ENCODE measurements around the gene STARD5. TPM values are rescaled to one million over a fixed set of nuclear protein-coding genes. Genes with fewer than 3 reads are reported as not detected.

STARD5 gene
- total RNA-seq, 1 experiment from 2014 or later: 1.9 TPM

DNA sequence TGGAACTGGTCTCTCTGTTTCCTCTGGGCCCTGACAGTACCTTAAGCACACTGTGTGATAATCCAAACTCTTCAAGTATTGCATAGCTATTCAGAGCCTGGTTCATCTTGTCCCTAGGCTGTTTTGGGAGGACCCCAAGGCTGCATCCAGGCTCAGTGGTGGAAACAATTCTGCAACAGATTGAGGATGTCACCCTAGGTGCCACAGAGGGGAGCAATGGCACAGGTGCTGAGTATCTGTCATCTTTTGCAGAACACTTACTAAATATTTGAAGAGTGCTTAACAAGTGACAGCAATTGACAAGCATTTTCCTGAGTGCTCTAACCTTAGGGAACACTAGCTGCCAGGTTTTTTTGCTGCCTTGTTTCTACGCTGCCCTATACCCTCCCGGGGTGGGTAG is 27.8 kb downstream of the STARD5 start:
- H3K27ac Mint-ChIP-seq (ENCODE audit: unreplicated experiment): peak overlapping the region; percentile 40
- CTCF ChIA-PET: no interaction called here
- TF ChIP-seq, protein P1, sequence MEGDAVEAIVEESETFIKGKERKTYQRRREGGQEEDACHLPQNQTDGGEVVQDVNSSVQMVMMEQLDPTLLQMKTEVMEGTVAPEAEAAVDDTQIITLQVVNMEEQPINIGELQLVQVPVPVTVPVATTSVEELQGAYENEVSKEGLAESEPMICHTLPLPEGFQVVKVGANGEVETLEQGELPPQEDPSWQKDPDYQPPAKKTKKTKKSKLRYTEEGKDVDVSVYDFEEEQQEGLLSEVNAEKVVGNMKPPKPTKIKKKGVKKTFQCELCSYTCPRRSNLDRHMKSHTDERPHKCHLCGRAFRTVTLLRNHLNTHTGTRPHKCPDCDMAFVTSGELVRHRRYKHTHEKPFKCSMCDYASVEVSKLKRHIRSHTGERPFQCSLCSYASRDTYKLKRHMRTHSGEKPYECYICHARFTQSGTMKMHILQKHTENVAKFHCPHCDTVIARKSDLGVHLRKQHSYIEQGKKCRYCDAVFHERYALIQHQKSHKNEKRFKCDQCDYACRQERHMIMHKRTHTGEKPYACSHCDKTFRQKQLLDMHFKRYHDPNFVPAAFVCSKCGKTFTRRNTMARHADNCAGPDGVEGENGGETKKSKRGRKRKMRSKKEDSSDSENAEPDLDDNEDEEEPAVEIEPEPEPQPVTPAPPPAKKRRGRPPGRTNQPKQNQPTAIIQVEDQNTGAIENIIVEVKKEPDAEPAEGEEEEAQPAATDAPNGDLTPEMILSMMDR (IDR thresholded peaks at IDR 0.05; ENCODE audit: unreplicated experiment): no peak
- intact Hi-C loops (cut with micrococcal nuclease; ENCODE audit: unreplicated experiment): no loop called here
- H3K4me1 Mint-ChIP-seq (ENCODE audit: low read depth, unreplicated experiment): peaks cover 10% of the 10 kb centered on the region
- H3K36me3 Mint-ChIP-seq (ENCODE audit: insufficient read depth, unreplicated experiment): no peaks in the 10 kb centered on the region
- BruUV-seq (replicated peaks): no TSS peak
- H3K4me3 Mint-ChIP-seq (ENCODE audit: low read depth, unreplicated experiment): no peak overlapping the region
- DNase-seq: no peak
- peaks cover 82% of the 10 kb centered on the region for H3K27me3 Mint-ChIP-seq (ENCODE audit: unreplicated experiment)
- no peaks in the 10 kb centered on the region for H3K9me3 Mint-ChIP-seq (ENCODE audit: low read depth, unreplicated experiment)

DNA sequence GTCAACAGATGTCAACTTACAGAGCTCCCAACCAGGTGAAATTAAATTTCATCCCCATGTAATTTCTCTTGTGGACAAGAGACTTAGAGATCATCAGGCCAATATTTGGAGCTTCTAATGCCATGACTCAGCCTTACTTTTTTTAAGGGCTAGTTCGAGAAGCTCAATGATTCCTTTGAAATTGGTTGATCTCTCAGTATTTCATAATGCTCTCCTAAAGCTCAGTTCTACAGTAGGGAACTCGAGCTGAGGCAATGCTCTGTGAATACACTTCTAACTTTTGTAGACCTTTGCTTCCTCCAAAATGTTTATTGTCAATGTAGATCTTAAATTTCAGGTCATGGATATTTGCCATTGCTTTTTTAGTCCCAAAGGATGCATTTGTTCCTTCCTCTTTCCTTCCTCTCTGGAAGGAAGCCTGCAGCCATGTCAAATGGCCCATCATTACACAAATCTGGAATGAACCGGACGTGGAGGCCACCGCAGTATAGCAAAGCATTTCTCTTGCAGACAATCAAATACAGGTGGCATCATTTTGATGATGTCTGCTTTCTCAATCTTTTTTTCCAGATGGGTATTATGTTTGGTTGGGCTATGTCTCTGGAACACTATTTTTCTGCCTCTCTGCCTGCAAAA is 28.3 kb downstream of the STARD5 start:
- Mint-ChIP-seq H3K4me3 (ENCODE audit: low read depth, unreplicated experiment) (no peak overlapping the region), H3K36me3 (ENCODE audit: insufficient read depth, unreplicated experiment) (no peaks in the 10 kb centered on the region), H3K27me3 (ENCODE audit: unreplicated experiment) (peaks cover 76% of the 10 kb centered on the region), H3K4me1 (ENCODE audit: low read depth, unreplicated experiment) (peaks cover 10% of the 10 kb centered on the region), H3K9me3 (ENCODE audit: low read depth, unreplicated experiment) (no peaks in the 10 kb centered on the region), H3K27ac (ENCODE audit: unreplicated experiment) (peak overlapping the region; percentile 40)
- intact Hi-C loops (cut with micrococcal nuclease; ENCODE audit: unreplicated experiment): no loop called here
- CTCF ChIA-PET: interaction anchor here (1.0 kb wide), 1 partner anchor 29 kb away, joined by 3 read pairs; no protein-coding TSS in a partner anchor
- DNase-seq: no peak
- no TSS peak for BruUV-seq (replicated peaks)
- TF ChIP-seq, protein P1 (IDR thresholded peaks at IDR 0.05; ENCODE audit: unreplicated experiment): no peak

DNA sequence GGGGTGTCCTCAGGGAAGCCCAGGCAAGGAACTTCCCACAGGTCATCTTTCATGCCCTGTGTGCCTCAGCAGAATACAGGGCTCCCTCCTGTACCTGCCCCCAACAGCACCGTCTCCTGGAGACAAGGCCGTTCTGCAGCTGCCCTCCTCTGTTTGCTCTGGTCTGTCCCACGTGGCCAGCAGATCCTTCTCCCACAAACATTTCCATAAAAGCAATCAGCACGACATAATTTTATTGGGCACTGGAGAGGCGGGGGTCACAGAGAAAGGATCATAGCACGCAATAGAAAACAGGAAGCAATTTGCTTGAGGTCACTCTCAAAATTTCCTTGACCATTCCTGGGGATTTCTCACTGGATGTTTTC is 29.4 kb downstream of the STARD5 start:
- H3K4me1 Mint-ChIP-seq (ENCODE audit: low read depth, unreplicated experiment): peaks cover 10% of the 10 kb centered on the region
- H3K9me3 Mint-ChIP-seq (ENCODE audit: low read depth, unreplicated experiment): no peaks in the 10 kb centered on the region
- intact Hi-C loops (cut with micrococcal nuclease; ENCODE audit: unreplicated experiment): no loop called here
- no peaks in the 10 kb centered on the region for H3K36me3 Mint-ChIP-seq (ENCODE audit: insufficient read depth, unreplicated experiment)
- no TSS peak for BruUV-seq (replicated peaks)
- peaks cover 76% of the 10 kb centered on the region for H3K27me3 Mint-ChIP-seq (ENCODE audit: unreplicated experiment)
- H3K27ac Mint-ChIP-seq (ENCODE audit: unreplicated experiment): no peak overlapping the region
- TF ChIP-seq, protein P1 (IDR thresholded peaks at IDR 0.05; ENCODE audit: unreplicated experiment): no peak
- DNase-seq: no peak
- no peak overlapping the region for H3K4me3 Mint-ChIP-seq (ENCODE audit: low read depth, unreplicated experiment)
- CTCF ChIA-PET: no interaction called here

DNA sequence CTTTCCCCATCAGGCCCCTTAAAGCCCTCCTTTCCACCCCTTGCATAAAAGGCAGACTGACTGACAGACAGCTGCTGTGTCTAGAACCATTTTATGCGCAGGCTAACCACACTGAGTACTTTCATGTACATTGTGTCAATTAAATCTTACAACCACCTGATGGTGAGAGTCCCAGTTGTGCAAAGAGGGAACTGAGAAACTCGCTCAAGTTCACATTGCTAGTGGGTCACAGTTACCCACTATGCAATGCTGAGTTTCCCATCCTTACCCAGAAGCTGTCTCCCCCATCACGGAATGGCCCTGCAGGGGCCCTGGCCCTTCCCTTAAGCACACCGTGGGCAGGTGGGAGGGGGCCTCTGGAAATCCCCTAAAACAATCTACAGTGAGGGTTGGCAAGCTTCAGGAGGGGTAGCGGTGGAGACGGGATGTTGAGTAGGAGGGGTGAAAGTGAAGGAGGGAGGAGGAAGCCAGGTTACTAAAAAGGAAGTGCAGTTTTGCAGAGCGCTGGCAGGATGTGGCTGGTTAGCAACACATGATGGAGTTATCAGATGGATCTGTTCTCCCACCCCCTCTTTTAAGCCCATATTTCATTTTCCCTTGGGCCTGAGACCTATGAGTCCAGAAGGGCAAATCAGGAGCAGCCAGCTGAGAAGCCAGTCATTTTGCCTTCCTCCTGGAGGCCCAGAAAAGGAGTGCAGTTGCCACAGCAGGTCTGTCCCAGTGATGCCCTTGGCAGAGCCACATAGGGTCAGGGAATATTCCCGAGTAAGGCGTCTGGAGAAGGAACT is 30.0 kb downstream of the STARD5 start:
- intact Hi-C loops (cut with micrococcal nuclease; ENCODE audit: unreplicated experiment): no loop called here
- H3K4me1 Mint-ChIP-seq (ENCODE audit: low read depth, unreplicated experiment): peaks cover 10% of the 10 kb centered on the region
- peaks cover 81% of the 10 kb centered on the region for H3K27me3 Mint-ChIP-seq (ENCODE audit: unreplicated experiment)
- no peaks in the 10 kb centered on the region for H3K9me3 Mint-ChIP-seq (ENCODE audit: low read depth, unreplicated experiment)
- CTCF ChIA-PET: no interaction called here
- BruUV-seq (replicated peaks): no TSS peak
- no peak for DNase-seq
- TF ChIP-seq, protein P1 (IDR thresholded peaks at IDR 0.05; ENCODE audit: unreplicated experiment): no peak
- no peaks in the 10 kb centered on the region for H3K36me3 Mint-ChIP-seq (ENCODE audit: insufficient read depth, unreplicated experiment)
- no peak overlapping the region for H3K27ac Mint-ChIP-seq (ENCODE audit: unreplicated experiment)
- H3K4me3 Mint-ChIP-seq (ENCODE audit: low read depth, unreplicated experiment): no peak overlapping the region

Data from Calu3 (cell line).